Fibroblast of the aortic adventitia (primary cell): Measurements from ENCODE around the gene MAD1L1. TPM values are rescaled to one million over a fixed set of nuclear protein-coding genes. Genes with fewer than 3 reads are reported as not detected.

ENCODE experiments used
- DNase-seq: peaks from one replicate; pipeline ENCODE4 v3.0.0-alpha.2; 2010; ENCODE audit warnings: low read depth
- H3K4me3 ChIP-seq: 2 replicates; pipeline ENCODE4 v1.5.1; 2011; ENCODE audit warnings: low read depth, mild to moderate bottlenecking, control low read depth, low read length, moderate library complexity
- total RNA-seq: library from RNA; depleted of rRNA; stranded (reverse); fragments of >200 nt; gene quantifications from 2 replicates; pipeline ENCODE4 v1.2.3, GENCODE V29; 2012; ENCODE audit warnings: low replicate concordance
- TF ChIP-seq, protein P1 (sequence below): IDR thresholded peaks from 2 replicates; pipeline ENCODE4 v1.5.1; 2011; ENCODE audit warnings: mild to moderate bottlenecking, low read length, control low read depth, inconsistent platforms; ENCODE audit not compliant: insufficient read depth

MAD1L1 gene
- total RNA-seq, 1 donor: 22.9 TPM

GRCh38 chr7:1887251-1887650 is 345.5 kb downstream of the MAD1L1 start:
- TF ChIP-seq, protein P1, sequence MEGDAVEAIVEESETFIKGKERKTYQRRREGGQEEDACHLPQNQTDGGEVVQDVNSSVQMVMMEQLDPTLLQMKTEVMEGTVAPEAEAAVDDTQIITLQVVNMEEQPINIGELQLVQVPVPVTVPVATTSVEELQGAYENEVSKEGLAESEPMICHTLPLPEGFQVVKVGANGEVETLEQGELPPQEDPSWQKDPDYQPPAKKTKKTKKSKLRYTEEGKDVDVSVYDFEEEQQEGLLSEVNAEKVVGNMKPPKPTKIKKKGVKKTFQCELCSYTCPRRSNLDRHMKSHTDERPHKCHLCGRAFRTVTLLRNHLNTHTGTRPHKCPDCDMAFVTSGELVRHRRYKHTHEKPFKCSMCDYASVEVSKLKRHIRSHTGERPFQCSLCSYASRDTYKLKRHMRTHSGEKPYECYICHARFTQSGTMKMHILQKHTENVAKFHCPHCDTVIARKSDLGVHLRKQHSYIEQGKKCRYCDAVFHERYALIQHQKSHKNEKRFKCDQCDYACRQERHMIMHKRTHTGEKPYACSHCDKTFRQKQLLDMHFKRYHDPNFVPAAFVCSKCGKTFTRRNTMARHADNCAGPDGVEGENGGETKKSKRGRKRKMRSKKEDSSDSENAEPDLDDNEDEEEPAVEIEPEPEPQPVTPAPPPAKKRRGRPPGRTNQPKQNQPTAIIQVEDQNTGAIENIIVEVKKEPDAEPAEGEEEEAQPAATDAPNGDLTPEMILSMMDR: no peak
- no peak for DNase-seq

GRCh38 chr7:1886361-1887064 is 346.2 kb downstream of the MAD1L1 start:
- no peak for DNase-seq

More at GRCh38 chr7:1887251-1887650, 345.5 kb downstream of the MAD1L1 start:
- H3K4me3 ChIP-seq: no peak overlapping the region

GRCh38 chr7:1885465-1886226 is 347.1 kb downstream of the MAD1L1 start:
- H3K4me3 ChIP-seq: no peak overlapping the region
- no peak for DNase-seq
- TF ChIP-seq, protein P1: no peak

More at GRCh38 chr7:1886361-1887064, 346.2 kb downstream of the MAD1L1 start:
- TF ChIP-seq, protein P1: no peak
- H3K4me3 ChIP-seq: no peak overlapping the region

DNA sequence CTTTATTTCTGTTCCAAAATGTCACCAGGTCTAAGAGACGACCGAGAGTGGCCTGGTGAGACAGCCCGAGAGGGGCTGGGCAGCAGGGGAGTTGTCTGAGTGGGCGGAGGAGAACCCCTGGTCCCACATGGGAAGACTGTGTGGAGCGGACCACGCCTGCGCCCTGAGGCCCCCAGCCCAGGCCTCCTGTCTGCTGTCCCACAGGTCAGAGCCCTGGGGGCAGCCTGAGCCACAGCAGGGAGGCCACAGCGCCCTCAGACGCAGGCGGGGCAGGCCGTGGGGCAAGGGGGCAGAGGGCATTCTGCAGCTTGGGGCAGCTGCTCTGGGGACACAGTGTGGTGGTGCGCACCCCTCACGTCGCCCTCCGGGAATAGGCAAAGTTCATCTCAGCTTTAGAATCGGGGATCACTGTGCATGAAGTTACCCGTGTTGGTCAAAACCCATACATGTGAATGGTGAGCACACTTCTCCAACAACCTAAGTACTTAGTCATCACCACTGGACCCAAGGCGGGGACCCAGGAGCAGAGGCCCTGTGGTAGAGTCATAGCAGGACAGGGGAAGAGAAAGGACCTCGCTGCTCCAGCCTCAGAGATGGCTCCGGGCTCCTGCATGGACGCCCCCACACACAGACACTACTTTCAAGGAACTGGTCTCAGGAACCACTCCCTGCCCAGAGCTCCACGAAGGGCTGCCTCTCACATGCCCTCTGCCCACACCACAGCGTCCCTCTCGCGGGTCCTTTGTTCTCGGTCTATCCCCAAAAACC is 348.0 kb downstream of the MAD1L1 start:
- DNase-seq: no peak
- TF ChIP-seq, protein P1: no peak

GRCh38 chr7:1883834-1884582 is 348.7 kb downstream of the MAD1L1 start:
- DNase-seq: no peak
- TF ChIP-seq, protein P1: no peak
- no peak overlapping the region for H3K4me3 ChIP-seq

More for the DNA sequence above, 348.0 kb downstream of the MAD1L1 start:
- no peak overlapping the region for H3K4me3 ChIP-seq
